Esophagus muscularis mucosa (tissue), 4 donors: ENCODE measurements around the gene LRRC47. TPM values are rescaled to one million over a fixed set of nuclear protein-coding genes. Genes with fewer than 3 reads are reported as not detected.

Source experiments
- DNase-seq: peaks from one replicate; pipeline ENCODE4 v3.0.0-alpha.2; 2017; ENCODE audit errors: extremely low spot score
- H3K27ac ChIP-seq, 4 donors: fragments of 200-600 bp; sonication (generic); replicated peaks in 1 of 4; 1 replicate in 3 of 4; 2 replicates in 1 of 4; pipeline ENCODE4 v1.5.1; 2016 to 2019; ENCODE audit warnings: mild to moderate bottlenecking in 1 of 4
- H3K27me3 ChIP-seq, 4 donors: fragments of 200-600 bp; sonication (generic); one replicate each; pipeline versions ENCODE4 v1.5.1 to v1.6.0; 2016 to 2019
- H3K36me3 ChIP-seq, 4 donors: fragments of 200-600 bp; sonication (generic); one replicate each; pipeline ENCODE4 v1.5.1; 2016 to 2019
- H3K4me1 ChIP-seq, 4 donors: fragments of 200-600 bp; sonication (generic); one replicate each; pipeline ENCODE4 v1.5.1; 2016 to 2019
- H3K4me3 ChIP-seq, 4 donors: fragments of 200-600 bp; sonication (generic); 1 replicate in 2 of 4; 2 replicates in 2 of 4; pipeline ENCODE4 v1.5.1; 2016 to 2019; ENCODE audit warnings: mild to moderate bottlenecking in 4 of 4, moderate library complexity in 1 of 4
- H3K9me3 ChIP-seq, 4 donors: fragments of 200-600 bp; sonication (generic); 1 replicate in 3 of 4; 2 replicates in 1 of 4; pipeline ENCODE4 v1.5.1; 2016 to 2019
- EP300 ChIP-seq: sonication (generic); formaldehyde crosslinking; IDR thresholded peaks from one replicate; pipeline ENCODE4 v1.6.1; 2017; ENCODE audit warnings: antibody characterized with exemption
- POLR2A ChIP-seq: fragments of 450-650 bp; IDR thresholded peaks from one replicate; pipeline ENCODE4 v1.6.1; 2017; ENCODE audit warnings: antibody characterized with exemption, moderate library complexity, mild to moderate bottlenecking, low read depth
- POLR2AphosphoS5 ChIP-seq, 2 donors: sonication (generic); formaldehyde crosslinking; IDR thresholded peaks; one replicate each; pipeline ENCODE4 v1.6.1; 2017; ENCODE audit warnings: antibody characterized with exemption in 2 of 2
- WGBS: methylation state at CpG from one replicate; pipeline ENCODE4 v1.1.5; 2018; 5-methylcytosine and 5-hydroxymethylcytosine counted together
- intact Hi-C: fragments of 100-400 bp; cut with DNase I; formaldehyde crosslinking; loops from one replicate; pipeline ENCODE4 v1.15.1; 2023
- total RNA-seq, 4 donors: library from RNA; depleted of rRNA; stranded (reverse); fragments of >200 nt; gene quantifications; one replicate each; pipeline versions ENCODE4 v1.1.0 to v1.2.1, GENCODE V29; 2016
- TF ChIP-seq, protein P1 (sequence below), 3 experiments: fragments of 200-600 bp in 2 of 3; fragments of 450-650 bp in 1 of 3; sonication (generic) in 2 of 3; IDR thresholded peaks; one replicate each; pipeline ENCODE4 v1.5.1; 2017 to 2019; ENCODE audit warnings: antibody characterized with exemption in 3 of 3, mild to moderate bottlenecking in 2 of 3, moderate library complexity in 1 of 3

Gene LRRC47
- total RNA-seq, 4 donors from 2014 or later: 34.1 to 51.6 (median 44.1) TPM

DNA sequence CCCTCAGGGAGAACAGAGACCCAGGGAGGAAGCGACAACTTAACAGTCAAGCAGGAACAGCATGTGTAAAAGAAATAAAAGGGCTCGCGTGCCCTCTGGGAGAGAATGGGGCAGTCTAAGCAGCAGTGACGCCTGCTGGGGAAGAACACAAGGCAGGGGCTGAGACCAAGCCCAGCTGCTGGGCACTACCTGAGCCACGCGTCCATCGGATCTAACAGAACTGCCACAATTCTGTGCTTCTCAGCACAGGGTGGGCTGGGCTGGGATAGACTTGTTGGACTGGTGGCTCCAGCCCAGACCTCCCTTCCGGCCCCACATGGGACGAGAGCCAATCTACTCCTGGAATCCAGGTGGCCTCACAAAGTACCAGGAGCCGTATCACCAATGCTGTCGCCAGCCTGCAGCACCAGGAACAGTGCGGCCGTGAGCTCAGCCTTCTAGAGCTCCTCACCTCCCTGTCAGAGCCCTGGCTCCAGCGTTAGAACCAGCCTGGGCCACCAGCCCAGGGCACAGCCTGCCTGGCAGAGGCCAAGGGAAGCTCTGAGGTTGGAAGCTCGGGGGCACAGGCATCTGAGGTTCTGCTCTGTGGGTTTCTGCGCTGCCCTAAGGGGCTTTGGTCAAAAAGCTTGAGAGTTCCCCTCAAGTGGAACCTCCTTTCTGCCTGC is 7.4 kb downstream of the LRRC47 start:
- TF ChIP-seq, protein P1, sequence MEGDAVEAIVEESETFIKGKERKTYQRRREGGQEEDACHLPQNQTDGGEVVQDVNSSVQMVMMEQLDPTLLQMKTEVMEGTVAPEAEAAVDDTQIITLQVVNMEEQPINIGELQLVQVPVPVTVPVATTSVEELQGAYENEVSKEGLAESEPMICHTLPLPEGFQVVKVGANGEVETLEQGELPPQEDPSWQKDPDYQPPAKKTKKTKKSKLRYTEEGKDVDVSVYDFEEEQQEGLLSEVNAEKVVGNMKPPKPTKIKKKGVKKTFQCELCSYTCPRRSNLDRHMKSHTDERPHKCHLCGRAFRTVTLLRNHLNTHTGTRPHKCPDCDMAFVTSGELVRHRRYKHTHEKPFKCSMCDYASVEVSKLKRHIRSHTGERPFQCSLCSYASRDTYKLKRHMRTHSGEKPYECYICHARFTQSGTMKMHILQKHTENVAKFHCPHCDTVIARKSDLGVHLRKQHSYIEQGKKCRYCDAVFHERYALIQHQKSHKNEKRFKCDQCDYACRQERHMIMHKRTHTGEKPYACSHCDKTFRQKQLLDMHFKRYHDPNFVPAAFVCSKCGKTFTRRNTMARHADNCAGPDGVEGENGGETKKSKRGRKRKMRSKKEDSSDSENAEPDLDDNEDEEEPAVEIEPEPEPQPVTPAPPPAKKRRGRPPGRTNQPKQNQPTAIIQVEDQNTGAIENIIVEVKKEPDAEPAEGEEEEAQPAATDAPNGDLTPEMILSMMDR (IDR thresholded peaks at IDR 0.05): no peak
- TF ChIP-seq POLR2AphosphoS5 (IDR thresholded peaks at IDR 0.05): no peak
- TF ChIP-seq EP300: no peak
- no peak for TF ChIP-seq POLR2A
- intact Hi-C loops: no loop called here
- peaks cover 15 to 65% (median 39%) of the 10 kb centered on the region in 4 donors for H3K4me1 ChIP-seq
- 74% methylated on average over 11 of the region's 16 CpGs for WGBS
- DNase-seq: no peak
- H3K9me3 ChIP-seq: no peaks in the 10 kb centered on the region
- H3K27ac ChIP-seq: no peak overlapping the region
- peaks cover 22 to 89% (median 51%) of the 10 kb centered on the region in 4 donors for H3K36me3 ChIP-seq
- H3K4me3 ChIP-seq: no peak overlapping the region
- no peaks in the 10 kb centered on the region for H3K27me3 ChIP-seq

DNA sequence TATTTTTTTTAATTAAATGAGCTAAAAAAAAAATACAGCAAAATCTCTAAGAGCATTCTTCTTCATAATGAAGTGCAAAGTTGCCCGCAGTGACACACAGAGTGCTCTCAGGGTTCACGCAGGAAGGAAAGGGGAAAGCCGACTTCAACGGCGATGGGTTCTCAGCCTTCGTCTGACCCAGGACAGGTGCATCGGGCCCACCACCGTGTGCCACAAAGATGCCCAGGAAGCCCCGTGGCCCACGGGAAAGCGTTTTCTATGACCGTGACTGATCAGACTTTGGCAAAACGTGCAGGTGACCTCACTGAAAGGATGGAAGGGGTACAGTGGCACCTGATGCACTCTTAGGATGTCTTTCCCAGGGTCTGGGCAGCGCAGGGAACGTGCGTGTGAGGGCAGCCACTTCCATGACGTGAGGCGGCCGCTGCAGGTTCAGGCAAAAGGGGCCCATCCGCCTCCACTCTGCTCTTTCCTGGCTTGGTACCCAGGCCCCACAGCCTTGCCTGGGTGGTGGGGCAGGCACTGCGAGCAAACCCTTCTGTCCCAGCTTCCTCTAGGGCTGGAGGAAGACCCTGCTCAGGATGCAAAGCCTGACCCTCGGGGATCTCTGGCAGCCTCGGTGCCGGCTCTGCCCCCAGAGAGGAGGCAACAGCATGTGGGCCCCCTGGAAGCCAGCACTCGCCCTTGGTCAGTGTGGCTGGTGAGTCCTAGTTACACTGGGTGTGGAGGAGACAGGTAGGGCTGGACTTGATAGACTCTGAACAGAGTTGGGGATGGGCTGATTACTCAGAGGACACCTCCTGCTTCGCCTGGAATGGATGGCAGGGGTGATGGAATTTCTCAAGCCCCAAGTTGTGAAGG is 8.3 kb downstream of the LRRC47 start:
- H3K36me3 ChIP-seq: peaks cover 29 to 98% (median 60%) of the 10 kb centered on the region in 4 donors

DNA sequence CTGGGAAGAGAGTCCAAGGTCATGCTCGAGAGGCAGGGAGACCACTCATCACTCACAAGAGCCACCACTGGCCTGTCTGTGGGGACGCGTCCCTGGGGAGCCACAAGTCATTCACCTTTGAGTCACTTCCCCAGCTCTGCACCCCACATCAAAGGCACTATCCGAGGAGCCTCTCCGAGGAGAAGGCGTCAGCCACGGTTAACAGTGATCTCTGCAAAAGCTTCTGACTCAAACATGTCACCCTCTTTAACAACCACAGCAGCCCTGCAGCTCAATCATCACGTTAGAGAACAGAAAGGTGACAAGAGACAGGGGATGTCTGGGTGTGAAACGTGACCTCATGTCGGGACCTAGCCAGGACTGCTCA is 9.0 kb downstream of the LRRC47 start:
- peaks cover 35 to 99% (median 66%) of the 10 kb centered on the region in 4 donors for H3K36me3 ChIP-seq
- intact Hi-C loops: no loop called here
- no peak for DNase-seq

More for the DNA sequence above, 8.3 kb downstream of the LRRC47 start:
- 88% methylated on average over 22 of the region's 26 CpGs for WGBS
- Histone ChIP-seq H3K4me1 (peaks cover 5 to 55% (median 30%) of the 10 kb centered on the region in 4 donors), H3K27me3 (no peaks in the 10 kb centered on the region), H3K4me3 (no peak overlapping the region), H3K27ac (no peak overlapping the region), H3K9me3 (no peaks in the 10 kb centered on the region)
- TF ChIP-seq, protein P1 (IDR thresholded peaks at IDR 0.05): no peak
- no peak for TF ChIP-seq POLR2A
- TF ChIP-seq POLR2AphosphoS5 (IDR thresholded peaks at IDR 0.05): no peak
- no peak for TF ChIP-seq EP300
- intact Hi-C loops: no loop called here
- no peak for DNase-seq

DNA sequence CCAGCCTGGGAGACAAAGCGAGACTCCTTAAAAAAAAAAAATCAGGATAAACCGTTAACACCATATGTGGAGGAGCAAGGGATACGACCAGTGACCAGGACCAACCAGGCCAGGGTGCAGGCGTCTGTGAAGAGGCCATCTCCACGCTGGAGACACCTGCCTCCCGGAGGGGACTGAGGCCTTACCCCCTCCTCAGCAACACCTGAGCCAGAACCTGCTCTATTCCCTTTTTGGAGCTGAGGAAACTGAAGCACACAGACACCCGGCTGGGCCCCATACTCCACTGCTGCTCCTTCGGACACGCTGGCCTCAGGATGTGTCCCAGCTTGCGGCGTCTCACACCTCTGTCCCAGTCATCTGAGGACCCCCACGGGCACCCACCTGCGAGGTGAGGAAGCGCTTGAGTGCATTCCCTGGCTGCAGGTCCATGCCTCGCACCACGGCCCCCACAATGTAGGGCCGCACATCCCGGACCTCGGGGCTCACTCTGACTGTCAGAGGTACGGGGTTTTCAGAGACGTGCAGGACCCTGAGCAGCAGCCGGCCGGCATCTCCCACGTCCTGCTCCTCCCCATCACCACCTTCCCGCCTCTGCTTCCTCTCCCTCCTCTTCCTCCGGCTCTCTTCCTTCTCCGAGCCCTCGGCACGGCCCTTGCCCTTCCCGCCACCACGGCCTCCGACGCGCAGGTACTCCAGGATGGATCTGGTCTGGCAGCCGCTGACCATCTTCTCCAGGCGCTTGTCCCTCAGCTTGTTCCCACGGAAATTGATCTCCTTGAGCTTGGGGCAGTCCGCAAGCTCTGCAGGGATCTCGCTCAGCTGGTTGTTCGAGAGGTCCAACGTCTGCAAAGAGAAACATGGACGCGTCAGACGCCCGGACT is 9.6 kb downstream of the LRRC47 start:
- DNase-seq: no peak
- Histone ChIP-seq H3K36me3 (peaks cover 41 to 99% (median 72%) of the 10 kb centered on the region in 4 donors), H3K27ac (no peak overlapping the region), H3K9me3 (no peaks in the 10 kb centered on the region), H3K4me1 (peaks cover 5 to 43% (median 25%) of the 10 kb centered on the region in 4 donors), H3K27me3 (no peaks in the 10 kb centered on the region), H3K4me3 (no peak overlapping the region)
- TF ChIP-seq POLR2A: no peak
- TF ChIP-seq POLR2AphosphoS5 (IDR thresholded peaks at IDR 0.05): no peak
- TF ChIP-seq, protein P1 (IDR thresholded peaks at IDR 0.05): no peak
- TF ChIP-seq EP300: no peak
- WGBS: 90% methylated on average over 40 of the region's 45 CpGs
- intact Hi-C loops: no loop called here

More for the DNA sequence above, 9.0 kb downstream of the LRRC47 start:
- 79% methylated on average over 7 of the region's 10 CpGs for WGBS
- no peak overlapping the region for H3K4me3 ChIP-seq
- TF ChIP-seq, protein P1 (IDR thresholded peaks at IDR 0.05): no peak
- TF ChIP-seq POLR2A: no peak
- no peak for TF ChIP-seq POLR2AphosphoS5 (IDR thresholded peaks at IDR 0.05)
- no peak for TF ChIP-seq EP300
- H3K27ac ChIP-seq: no peak overlapping the region
- peaks cover 5 to 49% (median 25%) of the 10 kb centered on the region in 4 donors for H3K4me1 ChIP-seq
- no peaks in the 10 kb centered on the region for H3K27me3 ChIP-seq
- no peaks in the 10 kb centered on the region for H3K9me3 ChIP-seq
